Measurements from ENCODE around the gene HLX. TPM values are rescaled to one million over a fixed set of nuclear protein-coding genes. Genes with fewer than 3 reads are reported as not detected.

HLX gene
- total and polyA plus RNA-seq, 9 of the 15 experiments (the other 6 are each of a cell fraction or from before 2014, with no cell fraction given) = 0.10 to 3.0 (median 1.6) TPM

DNA sequence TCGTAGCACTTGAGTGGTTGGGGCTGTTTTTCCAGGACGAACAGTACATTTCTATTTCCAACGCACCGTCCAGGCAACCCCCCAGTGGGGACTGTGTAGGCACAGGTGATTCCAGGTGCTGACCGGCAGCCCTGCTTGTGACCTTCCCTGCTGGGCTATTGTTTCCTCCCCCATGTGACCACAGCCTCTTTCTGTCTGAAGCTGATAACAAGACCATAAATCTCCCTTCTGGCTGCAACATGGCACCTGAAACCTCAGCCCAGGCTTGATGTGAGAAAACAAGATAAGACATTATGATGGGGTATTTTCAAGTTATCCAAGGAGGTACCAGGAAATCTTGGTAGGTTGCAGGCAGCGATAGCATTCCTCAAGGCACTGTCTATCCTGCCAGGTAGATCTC lies 48.2 kb downstream of the HLX start:
- no peaks in the 10 kb centered on the region for H3K79me2 ChIP-seq (ENCODE audit: control insufficient read depth, insufficient read depth, low read length)
- WGBS (ENCODE audit: insufficient coverage, low coverage, missing lambda C conversion rate) = 1% methylated on average over 6 of the region's 6 CpGs
- DNase-seq (ENCODE audit: extremely low read depth in 1 of 4, low spot score in 3 of 4) (peak in 3 of 4 experiments; percentile 20 to 63 (median 36)), ATAC-seq (peak; percentile 75), FAIRE-seq (peak; percentile 40)
- no peaks in the 10 kb centered on the region for H4K20me1 ChIP-seq (replicated peaks; ENCODE audit: control insufficient read depth, insufficient read depth, low read length)
- no peaks in the 10 kb centered on the region for H3K36me3 ChIP-seq (ENCODE audit: control insufficient read depth, insufficient read depth, low read length)
- POLR2A ChIA-PET = interaction anchor here (1.0 kb wide), 1 partner anchor 9 kb away, joined by 5 read pairs; no protein-coding TSS in a partner anchor
- peaks cover 0 to 4% of the 10 kb centered on the region in 2 experiments; a peak in 1 of 5 replicates for H3K27me3 ChIP-seq (ENCODE audit: control insufficient read depth in 2 of 2, insufficient read depth in 2 of 2, low read length in 2 of 2)
- no peak overlapping the region for H3K4me2 ChIP-seq (ENCODE audit: insufficient read depth, low read length)
- no peaks in the 10 kb centered on the region for H3K9me1 ChIP-seq (ENCODE audit: control insufficient read depth, insufficient read depth, low read length)
- H2AFZ ChIP-seq (ENCODE audit: low read depth, low read length) = no peak overlapping the region
- intact Hi-C loops (cut with micrococcal nuclease) = no loop called here
- CTCF ChIA-PET (ENCODE audit: low intra/inter-chr PET ratio) = no interaction called here
- in situ Hi-C loops (cut with MboI) = no loop called here
- no peak overlapping the region for H3K27ac ChIP-seq (ENCODE audit: extremely low read depth, low read depth, low read length)
- no TSS peak for BruUV-seq (replicated peaks)
- no peaks in the 10 kb centered on the region for H3K9me3 ChIP-seq (replicated peaks; ENCODE audit: control insufficient read depth, insufficient read depth, low read depth, low read length)
- no peak overlapping the region for H3K9ac ChIP-seq (ENCODE audit: insufficient read depth in 1 of 2, low read depth in 2 of 2, low read length in 2 of 2)
- no peak overlapping the region for H3K4me3 ChIP-seq
- H3K4me1 ChIP-seq (replicated peaks in 1 of 2; ENCODE audit: control insufficient read depth in 2 of 2, insufficient read depth in 2 of 2, low read length in 2 of 2) = 0 out of 5 replicates have a peak, but pooled peaks cover 0 to 2% of the 10 kb centered on the region in 2 experiments
- TF ChIP-seq SMAD4 (CRISPR knock-in tag; conservative IDR thresholded peaks at IDR 0.05) (peak; percentile 92), ZNF76 (CRISPR knock-in tag; IDR thresholded peaks at IDR 0.05; ENCODE audit: borderline replicate concordance) (no peak), PTBP1 (IDR thresholded peaks at IDR 0.05; ENCODE audit: low read depth, low read length) (no peak), ZNF263 (CRISPR knock-in tag; IDR thresholded peaks at IDR 0.05; ENCODE audit: borderline replicate concordance) (no peak), ERF (CRISPR knock-in tag; IDR thresholded peaks at IDR 0.05) (0 out of 2 replicates have a peak, but pooled peaks have one; percentile 20), DIDO1 (tag; IDR thresholded peaks at IDR 0.05; ENCODE audit: low read depth) (peak; percentile 42; the same call in 1 of the 2 replicates), TEAD4 (IDR thresholded peaks at IDR 0.05; ENCODE audit: low read length) (peak; percentile 96), TEAD4 (CRISPR knock-in tag; IDR thresholded peaks at IDR 0.05; ENCODE audit: borderline replicate concordance) (no peak), PTTG1 (tag; IDR thresholded peaks at IDR 0.05; ENCODE audit: low read depth) (no peak), KAT8 (IDR thresholded peaks at IDR 0.05; ENCODE audit: low read depth) (no peak), HDAC8 (tag; IDR thresholded peaks at IDR 0.05) (no peak), EP300 (IDR thresholded peaks at IDR 0.05; ENCODE audit: low read length) (peak; percentile 68), CREBBP (IDR thresholded peaks at IDR 0.05; ENCODE audit: low read depth, low read length) (no peak)
- TF ChIP-seq, protein P1, sequence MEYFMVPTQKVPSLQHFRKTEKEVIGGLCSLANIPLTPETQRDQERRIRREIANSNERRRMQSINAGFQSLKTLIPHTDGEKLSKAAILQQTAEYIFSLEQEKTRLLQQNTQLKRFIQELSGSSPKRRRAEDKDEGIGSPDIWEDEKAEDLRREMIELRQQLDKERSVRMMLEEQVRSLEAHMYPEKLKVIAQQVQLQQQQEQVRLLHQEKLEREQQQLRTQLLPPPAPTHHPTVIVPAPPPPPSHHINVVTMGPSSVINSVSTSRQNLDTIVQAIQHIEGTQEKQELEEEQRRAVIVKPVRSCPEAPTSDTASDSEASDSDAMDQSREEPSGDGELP (CRISPR knock-in tag; IDR thresholded peaks at IDR 0.05; ENCODE audit: borderline replicate concordance) = no peak
- TF ChIP-seq, protein P2, sequence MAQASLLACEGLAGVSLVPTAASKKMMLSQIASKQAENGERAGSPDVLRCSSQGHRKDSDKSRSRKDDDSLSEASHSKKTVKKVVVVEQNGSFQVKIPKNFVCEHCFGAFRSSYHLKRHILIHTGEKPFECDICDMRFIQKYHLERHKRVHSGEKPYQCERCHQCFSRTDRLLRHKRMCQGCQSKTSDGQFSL (CRISPR knock-in tag; IDR thresholded peaks at IDR 0.05) = no peak
- TF ChIP-seq, protein P2 (tag; IDR thresholded peaks at IDR 0.05) = no peak
- TF ChIP-seq, protein P3, sequence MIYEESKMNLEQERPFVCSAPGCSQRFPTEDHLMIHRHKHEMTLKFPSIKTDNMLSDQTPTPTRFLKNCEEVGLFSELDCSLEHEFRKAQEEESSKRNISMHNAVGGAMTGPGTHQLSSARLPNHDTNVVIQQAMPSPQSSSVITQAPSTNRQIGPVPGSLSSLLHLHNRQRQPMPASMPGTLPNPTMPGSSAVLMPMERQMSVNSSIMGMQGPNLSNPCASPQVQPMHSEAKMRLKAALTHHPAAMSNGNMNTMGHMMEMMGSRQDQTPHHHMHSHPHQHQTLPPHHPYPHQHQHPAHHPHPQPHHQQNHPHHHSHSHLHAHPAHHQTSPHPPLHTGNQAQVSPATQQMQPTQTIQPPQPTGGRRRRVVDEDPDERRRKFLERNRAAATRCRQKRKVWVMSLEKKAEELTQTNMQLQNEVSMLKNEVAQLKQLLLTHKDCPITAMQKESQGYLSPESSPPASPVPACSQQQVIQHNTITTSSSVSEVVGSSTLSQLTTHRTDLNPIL (CRISPR knock-in tag; IDR thresholded peaks at IDR 0.05) = no peak
- TF ChIP-seq, protein P4, sequence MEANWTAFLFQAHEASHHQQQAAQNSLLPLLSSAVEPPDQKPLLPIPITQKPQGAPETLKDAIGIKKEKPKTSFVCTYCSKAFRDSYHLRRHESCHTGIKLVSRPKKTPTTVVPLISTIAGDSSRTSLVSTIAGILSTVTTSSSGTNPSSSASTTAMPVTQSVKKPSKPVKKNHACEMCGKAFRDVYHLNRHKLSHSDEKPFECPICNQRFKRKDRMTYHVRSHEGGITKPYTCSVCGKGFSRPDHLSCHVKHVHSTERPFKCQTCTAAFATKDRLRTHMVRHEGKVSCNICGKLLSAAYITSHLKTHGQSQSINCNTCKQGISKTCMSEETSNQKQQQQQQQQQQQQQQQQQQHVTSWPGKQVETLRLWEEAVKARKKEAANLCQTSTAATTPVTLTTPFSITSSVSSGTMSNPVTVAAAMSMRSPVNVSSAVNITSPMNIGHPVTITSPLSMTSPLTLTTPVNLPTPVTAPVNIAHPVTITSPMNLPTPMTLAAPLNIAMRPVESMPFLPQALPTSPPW (CRISPR knock-in tag; IDR thresholded peaks at IDR 0.05) = peak; percentile 52; the same call in 1 of the 2 replicates

Data from K562 (cell line).